ENCODE measurements around the gene ZYG11A.

The ZYG11A gene

DNA sequence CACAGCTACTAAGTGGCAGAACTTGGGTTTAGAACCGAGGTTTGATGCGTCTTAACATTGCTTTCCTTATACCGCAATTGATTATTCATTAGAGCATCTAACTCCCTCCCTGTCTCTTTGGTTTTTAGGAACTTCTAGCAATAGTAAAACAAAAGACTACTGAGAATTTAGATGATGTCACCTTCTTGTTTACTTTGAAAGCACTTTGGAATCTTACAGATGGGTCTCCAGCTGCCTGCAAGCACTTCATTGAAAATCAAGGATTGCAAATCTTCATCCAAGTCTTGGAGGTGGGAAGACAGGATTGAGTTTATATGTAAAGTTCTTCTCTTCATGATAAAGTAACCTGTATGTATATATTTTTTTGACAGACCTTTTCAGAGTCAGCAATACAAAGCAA is 35.0 kb downstream of the ZYG11A start:
- no peak for DNase-seq (ENCODE audit: low spot score)

GRCh38 chr1:52880206-52880605 is 37.6 kb downstream of the ZYG11A start:
- no peak for DNase-seq (ENCODE audit: low spot score)

DNA sequence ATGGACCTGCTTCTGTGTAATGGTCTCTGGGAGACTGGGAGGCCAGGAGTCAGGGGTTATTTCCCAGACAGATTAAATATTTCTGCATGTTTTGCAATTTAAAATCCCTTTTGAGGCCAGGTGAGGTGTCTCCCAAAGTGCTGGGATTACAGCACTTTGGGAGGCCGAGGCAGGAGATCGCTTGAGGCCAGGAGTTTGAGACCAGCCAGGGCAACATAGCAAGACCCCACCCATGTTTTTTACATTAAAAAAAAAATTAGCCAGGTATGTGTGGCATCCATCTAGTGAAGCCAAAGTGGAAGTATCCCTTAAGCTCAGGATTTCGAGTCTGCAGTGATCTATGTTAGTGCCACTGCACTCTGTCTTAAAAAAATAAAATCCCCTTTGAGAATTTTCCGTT is 44.9 kb downstream of the ZYG11A start:
- DNase-seq (ENCODE audit: low spot score), result no peak

DNA sequence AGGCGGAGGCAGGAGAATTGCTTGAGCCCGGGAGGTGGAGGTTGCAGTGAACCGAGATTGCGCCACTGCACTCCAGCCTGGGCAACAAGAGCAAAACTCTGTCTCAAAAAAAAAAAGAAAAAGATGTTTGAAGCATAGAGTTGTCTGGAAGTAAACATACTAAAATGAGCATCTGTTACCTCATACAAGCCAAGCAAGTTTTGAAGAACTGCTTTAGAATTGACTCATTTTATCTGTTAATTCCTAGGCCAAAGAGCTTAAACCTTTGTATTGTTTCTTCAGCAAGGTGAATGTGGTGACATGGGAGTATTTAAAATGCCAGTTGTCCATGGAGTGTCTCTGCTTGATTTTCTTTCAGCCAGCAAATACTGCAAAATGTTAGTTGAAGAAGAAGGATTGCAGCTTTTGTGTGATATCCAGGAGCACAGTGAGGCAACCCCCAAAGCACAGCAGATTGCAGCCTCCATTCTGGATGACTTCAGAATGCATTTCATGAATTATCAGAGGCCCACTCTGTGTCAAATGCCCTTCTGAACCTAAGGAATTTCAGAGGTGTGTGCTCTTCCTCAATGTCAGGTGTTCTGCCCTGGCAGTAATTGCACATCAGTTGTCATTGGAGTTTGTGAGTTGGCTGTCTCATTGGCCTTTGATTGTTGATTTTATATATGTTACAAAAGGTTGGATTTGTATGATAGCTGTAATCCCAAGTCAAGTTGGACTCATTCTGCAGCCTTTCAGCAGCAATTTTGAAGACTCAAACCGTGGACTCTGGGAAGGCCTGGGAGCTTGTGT is 50.1 kb downstream of the ZYG11A start:
- no peak for DNase-seq (ENCODE audit: low spot score)

- no peak for DNase-seq (ENCODE audit: low spot score)
Measured at GRCh38 chr1:52899445-52899894, 56.9 kb downstream of the ZYG11A start.

DNA sequence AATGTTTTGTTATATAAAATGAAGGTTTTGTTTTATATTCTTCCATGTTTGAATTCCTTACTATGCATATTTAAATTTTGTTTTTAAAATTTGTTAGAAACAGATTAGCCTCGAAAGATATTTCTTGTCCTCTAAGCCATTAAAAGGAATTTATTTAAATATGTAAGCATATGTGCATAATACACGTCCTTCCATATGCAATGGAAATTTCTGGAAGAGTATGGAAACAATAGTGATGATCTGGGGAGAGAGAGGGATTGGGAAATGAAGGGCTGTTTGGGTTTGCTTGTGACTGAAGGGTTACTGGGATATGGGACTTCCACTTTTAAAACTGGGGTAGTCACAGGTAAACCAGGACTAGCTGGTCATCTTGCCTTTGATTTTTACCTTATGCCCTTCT is 57.8 kb downstream of the ZYG11A start:
- DNase-seq (ENCODE audit: low spot score), result no peak

- no peak for DNase-seq (ENCODE audit: low spot score)
Measured at GRCh38 chr1:52901384-52901783, 58.8 kb downstream of the ZYG11A start.

DNA sequence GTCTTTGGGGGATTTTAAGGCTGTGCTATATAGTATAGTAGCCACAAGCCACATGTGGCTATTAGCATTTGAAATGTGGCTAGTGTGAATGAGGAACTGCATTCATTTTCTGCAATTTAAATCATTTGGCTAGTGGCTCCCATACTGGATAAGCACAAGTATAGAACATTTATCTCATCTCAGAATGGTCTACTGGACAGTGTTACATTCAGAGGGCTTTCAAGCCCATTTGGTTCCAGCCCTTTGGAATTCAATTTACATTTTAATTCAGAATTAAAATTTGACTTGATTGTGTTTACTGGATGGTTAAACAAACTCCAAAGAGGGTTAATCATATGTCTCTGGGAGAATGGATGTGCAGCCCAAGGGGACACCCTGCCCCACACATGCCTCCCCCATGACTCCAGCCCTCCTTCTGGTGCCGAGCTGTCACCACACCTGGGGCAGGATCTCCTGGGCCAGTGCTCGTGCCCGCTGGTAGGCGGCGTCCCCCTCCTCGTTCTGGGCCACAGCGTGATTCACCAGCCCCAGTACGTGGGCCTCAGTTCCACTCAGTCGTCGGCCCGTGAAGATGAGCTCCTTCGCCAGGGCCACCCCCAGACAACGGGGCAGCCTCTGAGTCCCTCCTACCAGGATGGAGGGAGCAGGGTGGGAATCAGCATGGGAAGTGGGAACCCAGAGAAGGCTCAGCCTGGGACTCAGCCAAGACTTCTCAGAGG is 61.8 kb downstream of the ZYG11A start:
- DNase-seq (ENCODE audit: low spot score), result no peak

GRCh38 chr1:52904927-52905698 is 62.6 kb downstream of the ZYG11A start:
- no peak for DNase-seq (ENCODE audit: low spot score)

GRCh38 chr1:52906135-52906603 is 63.6 kb downstream of the ZYG11A start:
- DNase-seq (ENCODE audit: low spot score), result no peak

- DNase-seq (ENCODE audit: low spot score), result no peak
Measured at GRCh38 chr1:52907068-52907811, 64.7 kb downstream of the ZYG11A start.

DNA sequence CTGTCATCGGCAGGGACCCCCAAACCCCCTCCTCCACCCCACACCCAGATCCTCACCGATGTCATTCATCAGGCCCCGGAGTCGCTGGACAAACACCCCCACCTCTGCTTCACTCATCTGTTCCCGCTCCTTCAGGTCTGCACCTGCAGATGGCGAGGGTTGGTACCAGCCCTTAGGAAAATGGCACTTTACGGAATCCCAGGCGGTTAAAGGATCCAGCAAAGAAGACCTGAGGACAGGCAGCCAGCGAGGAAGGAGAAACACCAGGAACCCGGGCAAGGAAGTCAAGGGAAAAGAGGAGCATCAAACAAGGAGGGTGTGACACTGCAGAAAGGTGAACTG is 65.2 kb downstream of the ZYG11A start:
- no peak for DNase-seq (ENCODE audit: low spot score)

DNA sequence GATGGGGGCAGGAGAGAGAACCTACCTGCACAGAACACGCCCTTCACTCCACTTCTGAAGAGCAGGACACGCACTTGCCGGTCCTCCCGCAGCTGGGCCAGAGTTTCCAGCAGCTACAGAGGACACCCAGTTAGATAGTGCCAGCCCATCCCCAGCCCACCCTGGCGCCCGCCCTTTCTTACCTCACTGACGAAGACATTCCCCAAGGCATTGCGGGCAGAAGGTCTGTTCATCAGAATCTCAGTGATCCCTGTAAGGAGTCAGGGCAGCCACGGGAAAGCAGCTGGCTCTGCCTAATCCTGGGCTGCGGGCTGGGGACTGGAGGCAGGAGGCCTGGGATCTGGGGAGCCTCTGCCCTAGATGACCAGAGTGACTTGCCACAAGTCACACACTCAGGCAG is 69.0 kb downstream of the ZYG11A start:
- no peak for DNase-seq (ENCODE audit: low spot score)

DNA sequence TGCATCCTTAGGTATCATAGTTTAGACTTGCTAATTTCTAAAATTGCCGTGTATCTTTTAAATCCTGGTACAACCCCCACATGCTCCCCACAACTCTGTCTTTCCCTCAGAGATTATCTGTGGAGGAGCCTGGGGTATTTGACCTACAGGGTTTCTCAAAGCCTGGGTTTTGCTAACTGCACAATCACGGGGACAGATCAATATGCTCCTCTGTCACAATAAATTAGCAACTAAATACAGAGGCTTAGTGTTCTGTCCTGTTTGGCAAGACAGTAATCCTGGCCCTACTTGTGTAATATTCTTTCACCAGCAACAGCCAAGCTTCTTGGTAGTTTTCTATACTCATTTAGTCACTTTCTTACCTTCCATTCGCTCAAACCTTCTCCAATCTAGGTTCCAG is 70.5 kb downstream of the ZYG11A start:
- no peak for DNase-seq (ENCODE audit: low spot score)

GRCh38 chr1:52913537-52913936 is 71.0 kb downstream of the ZYG11A start:
- no peak for DNase-seq (ENCODE audit: low spot score)

DNA sequence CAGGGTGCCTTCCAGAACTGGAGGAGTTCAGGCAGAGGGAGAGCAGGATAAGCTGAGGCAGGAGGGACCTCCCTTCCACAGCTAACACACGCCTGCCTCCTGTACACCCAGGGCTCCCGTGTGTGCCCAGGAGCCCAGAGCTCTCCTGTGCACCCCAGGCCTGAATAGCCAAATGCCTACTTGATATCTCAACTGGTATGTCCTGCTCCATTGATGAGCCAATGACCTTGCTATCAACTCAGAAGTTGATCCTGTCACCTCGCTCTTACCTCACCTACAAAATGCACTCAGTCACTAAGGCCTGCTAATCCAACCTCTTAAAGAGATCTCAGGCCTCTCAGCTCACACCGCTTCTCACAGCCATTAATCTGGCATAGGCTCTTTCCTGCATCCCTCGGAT is 71.9 kb downstream of the ZYG11A start:
- no peak for DNase-seq (ENCODE audit: low spot score)

DNA sequence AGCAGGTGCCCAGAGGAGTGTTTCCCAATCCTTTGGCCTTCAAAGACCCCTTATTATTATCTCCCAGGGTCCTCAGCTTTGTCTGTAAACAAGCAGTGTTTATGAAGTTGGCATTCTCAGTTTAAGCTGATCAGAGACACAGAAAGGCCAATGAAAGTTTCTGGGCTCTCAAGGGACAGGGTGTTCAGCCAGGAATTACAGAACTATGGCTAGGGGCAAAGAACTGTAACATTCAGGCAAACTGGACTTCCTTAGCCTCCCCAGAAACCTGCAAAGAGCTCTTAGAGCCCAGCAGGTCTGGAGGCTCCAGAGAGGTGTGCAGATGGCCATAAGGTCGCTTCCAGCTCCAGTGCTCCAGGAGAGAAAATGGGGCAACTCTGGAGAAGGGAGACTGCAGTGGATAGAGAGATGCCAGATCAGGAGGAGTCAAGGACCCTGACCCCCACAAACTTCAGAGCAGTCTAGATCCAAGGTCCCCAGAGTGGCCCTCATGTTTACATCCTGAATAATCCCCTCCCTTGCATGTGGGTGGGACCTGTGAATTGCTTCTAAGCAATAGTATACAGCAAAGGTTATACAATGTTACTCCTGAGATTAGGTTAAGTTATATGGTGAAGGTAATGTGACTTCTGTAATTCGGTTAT is 72.8 kb downstream of the ZYG11A start:
- no peak for DNase-seq (ENCODE audit: low spot score)

DNA sequence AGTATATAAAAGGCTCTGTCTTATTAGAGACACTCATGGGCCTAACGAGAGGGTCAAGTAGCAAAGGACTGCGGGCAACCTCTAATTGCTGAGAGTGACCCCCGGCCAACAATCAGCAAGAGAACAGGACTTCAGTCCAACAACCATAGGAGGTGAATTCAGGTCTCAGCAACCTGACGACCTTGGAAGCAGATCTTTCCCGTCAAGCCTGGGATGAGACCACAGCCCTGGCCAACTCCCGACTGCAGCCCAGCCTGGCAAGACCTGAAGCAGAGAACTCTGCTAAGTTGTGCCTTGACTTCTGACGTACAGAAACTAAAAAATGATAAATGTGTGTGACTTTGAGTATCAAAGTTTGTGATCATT is 73.3 kb downstream of the ZYG11A start:
- no peak for DNase-seq (ENCODE audit: low spot score)

GRCh38 chr1:52916241-52916975 is 73.8 kb downstream of the ZYG11A start:
- no peak for DNase-seq (ENCODE audit: low spot score)

GRCh38 chr1:52917156-52917555 is 74.6 kb downstream of the ZYG11A start:
- no peak for DNase-seq (ENCODE audit: low spot score)

DNA sequence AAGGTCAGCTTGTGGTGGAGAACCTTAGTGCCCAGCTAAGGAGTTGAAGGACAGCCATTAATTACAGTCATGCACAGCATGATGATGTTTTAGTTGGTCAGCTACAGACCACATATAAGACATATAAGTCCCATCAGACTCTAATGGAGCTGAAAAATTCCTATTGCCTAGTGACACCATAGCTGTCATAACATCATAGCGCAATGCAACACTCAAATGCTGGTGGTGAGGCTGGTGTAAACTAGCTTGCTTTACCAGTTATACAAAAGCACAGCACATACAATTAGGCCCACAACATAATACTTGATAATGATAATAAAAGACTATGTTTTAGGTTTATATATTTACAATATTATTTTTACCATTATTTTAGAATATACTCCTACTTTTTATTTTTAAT is 75.0 kb downstream of the ZYG11A start:
- DNase-seq (ENCODE audit: low spot score), result no peak

Data from Ammon's horn (tissue), 1 donor.